ENCODE results near the gene TPRKB.
"Not testable (repeated sequence)": the region's sequence is repeated elsewhere in the genome, so short reads cannot be mapped to it uniquely, and the experiment has no call there.

Gene TPRKB

DNA sequence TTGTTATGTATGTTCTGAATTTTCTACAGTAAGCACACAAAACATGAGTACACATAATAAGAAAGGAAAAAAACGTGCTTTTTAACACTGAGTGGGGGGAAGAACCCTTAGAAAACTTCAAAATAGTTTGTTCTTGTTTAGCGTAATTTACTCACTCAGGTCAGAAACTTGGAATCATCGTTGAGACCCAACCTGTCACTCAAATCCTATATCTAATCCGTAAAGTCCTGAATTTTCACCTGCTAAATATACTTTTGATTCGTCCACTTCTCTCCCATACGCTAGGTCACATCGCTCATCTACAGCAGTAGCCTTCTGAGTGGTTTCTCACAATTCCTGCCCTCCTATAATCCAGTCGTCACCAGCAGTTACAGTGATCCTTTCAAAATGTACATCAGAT lies 767 bp downstream of the TPRKB start:
- no peak for DNase-seq

GRCh38 chr2:73730810-73731209 lies 6.3 kb downstream of the TPRKB start:
- DNase-seq = no peak

DNA sequence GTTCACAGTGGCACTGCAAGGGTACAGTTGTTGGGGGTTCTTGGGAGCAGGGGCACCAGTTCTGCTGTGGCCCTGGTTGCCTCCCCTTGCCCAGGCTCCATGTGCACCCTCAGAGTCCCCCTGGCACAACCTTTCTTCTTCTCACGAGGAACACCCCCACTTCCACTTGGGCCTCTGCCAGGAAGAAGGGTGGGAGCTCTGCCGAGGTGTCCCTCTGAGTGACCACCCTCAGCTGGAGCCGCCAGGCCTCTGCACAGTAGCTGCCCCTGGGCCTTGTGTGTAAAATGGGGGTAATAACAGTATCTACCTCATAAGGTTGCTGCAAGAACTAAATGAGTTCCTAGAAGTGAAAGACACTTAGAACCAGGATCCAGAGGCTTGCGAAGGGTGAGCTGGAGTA lies 8.4 kb downstream of the TPRKB start:
- no peak for DNase-seq

GRCh38 chr2:73728043-73728442 lies 9.1 kb downstream of the TPRKB start:
- no peak for DNase-seq

- DNase-seq = not testable (repeated sequence)
Measured at GRCh38 chr2:73726657-73727056, 10.5 kb downstream of the TPRKB start.

DNA sequence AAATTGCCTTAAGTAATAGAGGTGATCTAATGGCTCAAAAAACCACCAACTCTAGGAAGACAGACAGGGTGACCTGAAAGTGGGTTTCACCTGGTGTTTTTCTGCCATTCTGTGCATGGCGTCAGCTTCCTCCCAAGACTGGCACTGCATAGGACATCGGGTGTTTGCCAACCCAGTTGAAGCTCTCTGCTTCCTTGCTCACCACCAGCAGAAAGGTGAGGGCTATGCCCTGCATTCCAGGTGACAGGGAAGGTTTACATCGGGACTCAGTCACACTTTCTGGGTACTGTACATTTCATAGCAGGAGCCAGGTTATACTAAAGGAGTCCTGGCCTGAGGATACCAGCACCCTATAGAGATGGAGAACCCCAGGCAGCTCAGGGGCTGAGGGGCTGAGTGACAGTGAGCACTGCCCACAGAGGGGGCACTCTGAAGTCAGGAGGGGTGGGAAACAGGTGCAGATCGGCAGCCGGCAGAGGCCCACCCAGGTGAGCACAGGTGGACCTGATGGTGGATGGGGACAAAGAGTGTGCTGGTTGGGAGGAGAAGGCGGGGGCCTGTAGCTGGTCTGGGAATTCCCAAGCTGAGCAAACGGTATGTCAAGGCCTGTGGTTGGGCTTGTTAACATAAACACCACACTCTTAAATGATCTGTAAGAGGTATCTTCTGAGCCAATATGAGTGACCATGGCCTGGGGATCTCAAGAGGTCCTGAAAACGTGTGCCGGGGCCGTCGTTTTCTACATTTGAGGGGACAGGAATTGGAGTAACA lies 18.1 kb downstream of the TPRKB start:
- DNase-seq = no peak

- no peak for DNase-seq
Measured at GRCh38 chr2:73718421-73718820, 18.7 kb downstream of the TPRKB start.

GRCh38 chr2:73717695-73718094 lies 19.4 kb downstream of the TPRKB start:
- not testable (repeated sequence) for DNase-seq

- no peak for DNase-seq
Measured at GRCh38 chr2:73717251-73717606, 19.9 kb downstream of the TPRKB start.

DNA sequence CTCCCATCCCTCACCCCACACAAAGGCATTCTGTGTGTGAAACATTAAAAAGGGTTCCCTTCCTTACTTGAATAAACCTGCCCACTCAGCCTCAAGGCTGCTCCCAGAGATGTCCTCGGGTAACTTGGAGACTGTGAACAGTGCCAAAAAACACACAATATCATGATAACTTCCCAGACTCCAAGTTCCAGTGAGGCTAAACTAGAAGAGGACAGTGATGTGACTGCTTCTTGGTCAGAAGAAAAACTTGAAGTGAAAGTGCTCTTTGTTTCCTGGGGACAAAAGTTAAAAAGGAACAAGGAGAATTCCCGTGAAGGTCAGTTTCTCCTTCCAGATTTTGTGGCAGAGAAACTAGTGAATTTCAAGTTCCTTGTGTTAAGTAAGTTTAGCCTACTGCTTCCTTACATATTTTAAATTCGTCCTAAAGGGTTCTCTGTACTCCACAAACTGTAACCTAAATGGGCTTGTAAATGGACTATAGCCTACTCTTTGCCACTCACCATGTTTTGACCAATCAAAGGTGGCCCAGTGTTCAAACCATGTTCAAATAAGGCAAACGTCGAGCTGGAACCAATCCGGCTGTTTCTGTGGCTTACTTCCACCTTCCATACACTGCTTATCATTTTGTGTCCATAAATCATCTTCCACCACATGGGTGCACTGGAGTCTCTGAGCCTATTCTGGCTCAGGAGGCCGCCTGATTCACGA lies 20.4 kb downstream of the TPRKB start:
- no peak for DNase-seq

DNA sequence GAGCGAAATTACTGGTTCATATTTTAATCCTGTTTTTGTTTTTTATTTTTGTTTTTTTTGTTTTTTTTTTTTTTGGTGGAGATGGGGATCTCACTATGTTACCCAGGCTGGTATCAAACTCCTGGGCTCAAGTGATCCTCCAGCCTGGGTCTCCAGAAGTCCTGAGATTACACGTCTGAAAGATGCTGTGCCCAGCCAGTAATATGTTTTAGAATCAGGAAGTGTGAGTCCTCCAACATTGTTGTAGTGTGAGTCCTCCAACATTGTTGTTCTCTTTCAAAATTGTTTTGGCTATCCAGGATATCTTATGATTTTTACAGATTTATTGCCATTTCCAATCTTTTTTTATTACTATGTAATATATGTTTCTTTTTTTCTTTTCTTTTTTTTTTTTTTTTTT lies 23.1 kb downstream of the TPRKB start:
- no peak for DNase-seq

DNA sequence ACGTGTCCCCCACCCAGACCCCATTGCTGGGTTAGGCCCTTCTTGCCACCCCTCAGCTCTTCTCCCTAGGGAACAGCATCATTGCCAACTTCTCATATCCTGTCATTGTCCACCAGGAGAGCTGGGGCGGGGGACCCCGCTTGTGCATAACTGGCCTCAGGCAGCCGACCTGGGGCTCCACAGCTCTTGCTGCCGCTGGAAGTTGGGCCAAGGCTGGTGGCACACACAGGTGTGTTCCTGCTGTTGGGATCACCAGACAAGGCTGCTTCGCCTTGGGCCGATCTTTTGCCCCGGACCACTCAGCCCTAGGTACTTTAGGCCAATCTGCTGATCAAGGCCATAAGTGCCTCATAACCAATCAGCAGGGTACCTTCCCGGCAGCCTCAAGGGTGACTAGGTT lies 28.6 kb downstream of the TPRKB start:
- DNase-seq = no peak

- no peak for DNase-seq
Measured at GRCh38 chr2:73707636-73708035, 29.5 kb downstream of the TPRKB start.

DNA sequence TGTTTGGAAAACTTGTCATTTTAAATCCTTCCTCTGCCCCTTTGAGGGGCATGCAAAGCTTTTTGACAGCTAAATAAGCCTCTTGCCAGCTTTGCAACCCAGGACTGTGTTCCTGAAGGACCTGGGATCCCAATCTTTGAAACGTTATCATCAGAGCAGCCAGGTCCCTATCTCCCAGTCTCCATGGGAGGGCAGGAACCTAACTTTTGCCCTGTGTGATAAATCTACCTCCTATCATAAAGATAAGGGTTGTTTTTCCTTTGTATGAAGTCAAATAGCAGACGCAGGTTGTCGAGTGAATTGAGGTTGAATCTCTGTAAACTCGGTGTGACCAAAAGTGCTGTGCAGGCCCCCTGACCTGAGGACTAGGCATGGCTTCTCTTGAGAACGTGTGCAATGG lies 30.1 kb downstream of the TPRKB start:
- no peak for DNase-seq

DNA sequence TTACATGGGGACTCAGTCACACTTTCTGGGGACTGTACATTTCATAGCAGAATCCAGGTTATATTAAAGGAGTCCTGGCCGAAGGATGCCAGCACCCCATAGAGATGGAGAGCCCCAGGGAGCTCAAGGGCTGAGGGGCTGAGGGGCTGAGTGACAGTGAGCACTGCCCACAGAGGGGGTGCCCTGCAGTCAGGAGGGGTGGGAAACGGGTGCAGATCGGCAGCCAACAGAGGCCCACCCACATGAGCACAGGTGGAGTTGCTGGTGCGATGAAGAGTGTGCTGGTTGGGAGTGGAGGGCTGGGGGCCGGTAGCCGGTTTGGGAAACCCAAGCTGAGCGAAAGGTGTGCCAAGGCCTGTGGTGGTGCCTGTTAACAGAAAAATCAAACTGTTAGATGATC lies 32.1 kb downstream of the TPRKB start:
- no peak for DNase-seq

DNA sequence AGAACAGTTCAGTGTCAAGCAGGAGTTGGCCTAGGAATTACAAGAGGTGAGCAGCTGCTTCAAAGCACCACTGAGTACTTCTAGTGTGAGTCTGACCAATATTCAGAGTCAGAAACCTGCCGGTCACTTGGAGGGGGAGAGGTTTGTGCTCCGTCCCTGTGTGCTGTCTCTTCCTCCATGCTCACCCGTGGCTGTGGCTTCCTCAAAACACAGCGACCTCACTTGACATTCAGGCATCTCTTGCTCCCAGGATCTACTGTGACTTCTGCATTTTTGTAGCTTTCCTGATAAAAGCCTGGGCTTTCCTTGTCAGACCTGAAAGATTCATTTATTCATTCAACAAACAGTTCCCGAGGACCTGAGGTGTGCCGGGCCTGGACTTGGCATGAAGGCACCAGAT lies 32.9 kb downstream of the TPRKB start:
- DNase-seq = no peak

DNA sequence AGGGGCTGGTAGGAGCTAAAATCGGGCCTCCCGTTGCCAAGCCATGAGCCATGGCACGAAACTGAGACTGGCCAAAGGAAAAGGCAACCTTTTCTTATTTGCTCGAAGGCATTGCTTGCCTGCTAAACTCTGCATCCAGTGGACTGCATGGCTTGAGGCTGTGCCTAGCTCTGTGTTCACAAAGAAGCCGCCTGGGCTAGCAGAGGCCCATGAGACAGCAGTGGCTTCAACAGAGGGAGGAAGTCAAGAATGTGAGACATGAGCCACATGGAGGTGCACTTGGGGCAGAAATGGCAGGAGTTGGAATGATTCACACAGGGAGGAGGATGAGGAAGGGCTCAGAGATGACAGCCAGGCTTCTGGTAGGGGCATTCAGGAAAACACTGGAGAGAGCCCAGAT lies 33.5 kb downstream of the TPRKB start:
- DNase-seq = no peak

DNA sequence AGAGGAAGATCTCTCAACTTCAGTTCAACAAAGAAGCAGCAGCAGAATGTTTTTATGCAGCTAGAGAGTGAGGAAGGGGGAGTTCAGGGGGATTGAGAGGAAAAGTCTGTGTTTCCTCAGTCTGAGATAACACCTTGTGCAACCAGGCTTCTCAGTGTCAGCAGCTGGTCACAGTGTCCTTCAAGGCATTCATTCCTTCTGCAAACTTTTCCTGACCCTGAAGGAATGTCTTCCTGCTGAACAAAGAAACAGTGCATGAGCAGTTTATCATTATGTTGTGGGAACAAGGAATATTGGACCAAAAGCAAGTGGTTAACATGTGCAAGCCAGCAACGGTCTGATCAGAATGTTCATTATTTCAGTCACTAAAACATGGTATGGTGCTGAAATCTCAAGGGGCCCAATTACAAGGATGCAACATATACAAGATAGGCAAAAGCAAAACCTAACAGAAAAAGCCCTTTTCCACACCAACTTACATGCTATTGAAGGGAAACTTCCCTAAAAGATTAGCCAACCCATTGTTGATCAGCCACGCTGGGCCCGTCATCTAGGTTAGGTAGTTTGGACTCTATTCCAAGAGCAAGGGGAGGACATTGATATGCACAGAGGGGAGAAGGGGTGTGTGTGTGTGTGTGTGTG lies 34.2 kb downstream of the TPRKB start:
- not testable (repeated sequence) for DNase-seq

DNA sequence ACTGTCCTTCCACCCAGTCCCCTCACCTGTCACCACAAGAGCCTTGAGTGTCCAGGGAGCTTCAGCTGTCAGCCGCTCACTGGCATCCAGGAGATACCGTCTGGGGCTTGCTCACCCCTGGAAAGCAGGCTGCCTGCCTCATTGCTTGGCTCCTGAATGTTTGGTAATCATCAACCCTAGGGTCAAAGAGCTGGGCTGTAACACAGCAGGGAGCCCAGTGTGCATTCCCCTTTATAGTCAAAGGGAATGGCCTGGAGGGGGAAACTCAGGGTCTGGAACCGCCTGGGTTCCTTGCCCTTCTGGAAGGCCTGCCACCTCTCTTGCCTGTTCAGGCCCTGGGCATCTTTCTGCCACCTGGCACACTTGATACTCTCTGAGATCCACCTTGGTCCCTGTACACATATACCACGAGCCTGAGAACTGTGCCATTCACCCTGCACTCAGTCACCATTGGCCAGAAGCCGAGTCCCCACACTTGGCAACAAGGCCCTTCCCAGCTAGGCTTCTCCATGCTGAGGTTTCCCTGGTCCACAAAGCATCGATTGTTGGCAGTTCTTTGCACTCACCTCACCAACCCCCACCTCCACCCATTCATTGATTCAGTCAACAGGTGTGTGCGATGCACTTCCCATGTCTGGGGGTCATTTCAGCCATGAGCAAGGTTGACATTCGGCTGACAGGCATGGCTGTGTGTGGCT lies 35.0 kb downstream of the TPRKB start:
- DNase-seq = no peak

DNA sequence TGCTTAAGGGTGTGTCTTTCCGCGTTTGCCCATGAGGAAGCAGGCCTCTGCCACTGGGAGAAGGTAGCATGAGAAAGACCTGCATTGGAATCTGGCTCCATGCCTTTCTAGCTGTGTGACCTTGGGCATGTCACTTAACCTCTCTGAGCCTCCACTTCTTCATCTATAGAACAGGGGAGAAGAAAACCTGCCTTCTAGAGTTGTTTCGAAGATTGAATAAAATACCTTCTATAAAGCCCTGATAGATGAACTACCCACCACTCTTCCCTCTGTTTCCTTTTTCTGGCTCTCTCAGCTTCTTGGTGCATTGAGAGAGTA lies 35.7 kb downstream of the TPRKB start:
- not testable (repeated sequence) for DNase-seq

GRCh38 chr2:73700661-73701447 lies 36.3 kb downstream of the TPRKB start:
- DNase-seq = no peak

GRCh38 chr2:73700131-73700611 lies 37.0 kb downstream of the TPRKB start:
- DNase-seq = no peak

DNA sequence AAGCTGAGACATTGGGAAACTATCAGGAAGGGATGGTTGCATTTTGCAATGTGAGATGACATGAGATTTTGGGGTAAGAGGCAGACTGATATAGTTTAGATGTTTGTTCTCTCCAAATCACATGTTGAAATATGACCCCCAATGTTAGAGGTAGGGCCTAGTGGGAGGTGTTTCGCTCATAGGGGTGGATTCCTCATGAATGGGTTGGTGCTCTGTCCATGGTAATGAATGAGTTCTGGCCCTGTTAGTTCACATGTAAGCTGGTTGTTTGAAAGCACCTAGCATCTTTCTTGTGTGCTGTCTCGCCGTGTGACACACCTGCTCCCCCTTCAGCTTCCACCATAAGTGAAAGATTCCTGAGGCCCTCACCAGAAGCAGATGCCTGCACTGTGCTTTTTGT lies 37.7 kb downstream of the TPRKB start:
- no peak for DNase-seq

All from stimulated activated CD4-positive, alpha-beta T cell treated with anti-CD3 and anti-CD28 coated beads, Interleukin-12 subunit alpha, Interleukin-12 subunit beta, amount 100 ng/mL, for 4 hours (primary cell).